Body of pancreas (tissue), 4 donors: ENCODE data around the gene BTBD9. TPM values are rescaled to one million over a fixed set of nuclear protein-coding genes. Genes with fewer than 3 reads are reported as not detected.

ENCODE experiments used
- ATAC-seq: fragments of 150-250 bp; one replicate; pipeline ENCODE4 v1.9.1; 2016
- DNase-seq, 4 donors: peaks; one replicate each; pipeline ENCODE4 v3.0.0-alpha.2; 2019
- H3K27ac ChIP-seq, 4 donors: fragments of 200-600 bp; sonication (generic); 1 replicate in 3 of 4; 2 replicates in 1 of 4; pipeline versions ENCODE4 v1.5.1 to v1.6.1; 2016 to 2019; ENCODE audit warnings: mild to moderate bottlenecking in 1 of 4, mixed read lengths in 1 of 4, moderate library complexity in 1 of 4
- H3K27me3 ChIP-seq, 2 donors: fragments of 200-600 bp; sonication (generic); one replicate each; pipeline ENCODE4 v1.6.0; 2016; ENCODE audit warnings: mild to moderate bottlenecking in 1 of 2
- H3K36me3 ChIP-seq, 2 donors: fragments of 200-600 bp; sonication (generic); replicated peaks in 1 of 2; 2 replicates each; pipeline ENCODE4 v1.5.1; 2016; ENCODE audit warnings: low read depth in 2 of 2; ENCODE audit not compliant: insufficient read depth in 1 of 2
- H3K4me1 ChIP-seq: fragments of 200-600 bp; sonication (generic); one replicate; pipeline ENCODE4 v1.6.0; 2016
- H3K4me3 ChIP-seq, 2 donors: fragments of 200-600 bp; sonication (generic); 1 replicate in 1 of 2; 2 replicates in 1 of 2; pipeline ENCODE4 v1.5.1; 2016 to 2019
- H3K9me3 ChIP-seq, 3 donors: fragments of 200-600 bp; sonication (generic); 1 replicate in 2 of 3; 2 replicates in 1 of 3; pipeline ENCODE4 v1.5.1; 2016
- POLR2A ChIP-seq, 3 donors: fragments of 450-650 bp; IDR thresholded peaks; one replicate each; pipeline ENCODE4 v1.6.1; 2016; ENCODE audit warnings: antibody characterized with exemption in 3 of 3, mild to moderate bottlenecking in 2 of 3
- WGBS, 2 donors: methylation state at CpG; one replicate each; pipeline ENCODE4 v1.1.5; 2017; 5-methylcytosine and 5-hydroxymethylcytosine counted together
- intact Hi-C: fragments of 100-400 bp; cut with DNase I; formaldehyde crosslinking; loops from one replicate; pipeline ENCODE4 v1.15.1; 2023
- total RNA-seq, 2 donors: library from RNA; depleted of rRNA; stranded (reverse); fragments of >200 nt; gene quantifications; one replicate each; pipeline ENCODE4 v1.1.0, GENCODE V29; 2016
- TF ChIP-seq, protein P1 (sequence below), 7 experiments: fragments of 450-650 bp in 4 of 7; fragments of 200-600 bp in 3 of 7; sonication (generic) in 3 of 7; IDR thresholded peaks; one replicate each; pipeline ENCODE4 v1.5.1; 2016 to 2019; ENCODE audit warnings: antibody characterized with exemption in 7 of 7

Gene BTBD9
- total RNA-seq, 2 donors from 2014 or later, result 11.9 to 29.3 TPM

DNA sequence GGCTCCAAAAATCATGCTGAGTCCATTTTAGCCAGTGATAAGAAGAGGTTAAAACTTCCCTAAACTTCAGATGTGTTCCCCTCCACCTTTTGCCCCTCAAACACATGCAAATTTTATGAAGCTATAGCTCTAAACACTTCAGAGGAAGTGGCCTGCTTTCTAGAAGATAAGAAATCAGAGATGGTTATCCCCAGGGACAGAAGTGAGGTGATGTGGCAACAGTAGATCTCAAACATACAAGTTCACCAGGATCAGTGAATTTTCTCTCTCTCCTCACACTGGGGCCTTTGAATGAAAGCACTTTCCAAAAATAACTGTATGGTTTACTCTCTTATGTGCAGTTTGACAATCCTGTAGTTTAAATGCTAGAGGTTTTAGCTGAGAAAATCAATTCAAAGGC, 332.0 kb downstream of the BTBD9 start:
- intact Hi-C loops, result no loop called here
- no peak for ATAC-seq
- H3K27me3 ChIP-seq, result no peaks in the 10 kb centered on the region
- DNase-seq, result no peak
- H3K4me3 ChIP-seq, result no peak overlapping the region
- H3K27ac ChIP-seq, result no peak overlapping the region
- TF ChIP-seq, protein P1, sequence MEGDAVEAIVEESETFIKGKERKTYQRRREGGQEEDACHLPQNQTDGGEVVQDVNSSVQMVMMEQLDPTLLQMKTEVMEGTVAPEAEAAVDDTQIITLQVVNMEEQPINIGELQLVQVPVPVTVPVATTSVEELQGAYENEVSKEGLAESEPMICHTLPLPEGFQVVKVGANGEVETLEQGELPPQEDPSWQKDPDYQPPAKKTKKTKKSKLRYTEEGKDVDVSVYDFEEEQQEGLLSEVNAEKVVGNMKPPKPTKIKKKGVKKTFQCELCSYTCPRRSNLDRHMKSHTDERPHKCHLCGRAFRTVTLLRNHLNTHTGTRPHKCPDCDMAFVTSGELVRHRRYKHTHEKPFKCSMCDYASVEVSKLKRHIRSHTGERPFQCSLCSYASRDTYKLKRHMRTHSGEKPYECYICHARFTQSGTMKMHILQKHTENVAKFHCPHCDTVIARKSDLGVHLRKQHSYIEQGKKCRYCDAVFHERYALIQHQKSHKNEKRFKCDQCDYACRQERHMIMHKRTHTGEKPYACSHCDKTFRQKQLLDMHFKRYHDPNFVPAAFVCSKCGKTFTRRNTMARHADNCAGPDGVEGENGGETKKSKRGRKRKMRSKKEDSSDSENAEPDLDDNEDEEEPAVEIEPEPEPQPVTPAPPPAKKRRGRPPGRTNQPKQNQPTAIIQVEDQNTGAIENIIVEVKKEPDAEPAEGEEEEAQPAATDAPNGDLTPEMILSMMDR (IDR thresholded peaks at IDR 0.05), result no peak
- TF ChIP-seq POLR2A (IDR thresholded peaks at IDR 0.05), result no peak
- H3K4me1 ChIP-seq, result no peaks in the 10 kb centered on the region
- no peaks in the 10 kb centered on the region for H3K36me3 ChIP-seq
- no peaks in the 10 kb centered on the region for H3K9me3 ChIP-seq

DNA sequence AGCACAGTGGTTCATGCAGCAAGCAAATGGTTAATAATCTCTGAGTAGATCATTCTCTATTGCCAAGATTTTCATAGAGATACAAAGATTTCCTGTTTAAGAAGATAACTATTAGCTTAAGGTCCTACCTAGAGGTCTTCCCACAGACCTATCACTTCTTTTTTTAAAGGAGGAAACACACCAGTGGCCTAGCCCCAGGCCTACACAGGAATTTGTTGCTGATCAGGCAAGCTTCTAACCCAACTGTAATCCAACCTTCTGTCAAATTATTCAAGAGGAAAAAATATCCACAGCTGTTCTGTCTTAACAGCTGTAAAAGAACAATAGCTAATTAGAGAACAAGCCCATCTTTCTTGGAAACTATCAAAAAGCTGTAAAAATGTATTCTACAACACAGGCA, 332.8 kb downstream of the BTBD9 start:
- no peak overlapping the region for H3K4me3 ChIP-seq
- no peaks in the 10 kb centered on the region for H3K4me1 ChIP-seq
- no peaks in the 10 kb centered on the region for H3K36me3 ChIP-seq
- no peak overlapping the region for H3K27ac ChIP-seq
- intact Hi-C loops, result no loop called here
- no peak for TF ChIP-seq POLR2A (IDR thresholded peaks at IDR 0.05)
- TF ChIP-seq, protein P1 (IDR thresholded peaks at IDR 0.05), result no peak
- no peak for ATAC-seq
- H3K9me3 ChIP-seq, result no peaks in the 10 kb centered on the region
- DNase-seq, result no peak
- no peaks in the 10 kb centered on the region for H3K27me3 ChIP-seq

DNA sequence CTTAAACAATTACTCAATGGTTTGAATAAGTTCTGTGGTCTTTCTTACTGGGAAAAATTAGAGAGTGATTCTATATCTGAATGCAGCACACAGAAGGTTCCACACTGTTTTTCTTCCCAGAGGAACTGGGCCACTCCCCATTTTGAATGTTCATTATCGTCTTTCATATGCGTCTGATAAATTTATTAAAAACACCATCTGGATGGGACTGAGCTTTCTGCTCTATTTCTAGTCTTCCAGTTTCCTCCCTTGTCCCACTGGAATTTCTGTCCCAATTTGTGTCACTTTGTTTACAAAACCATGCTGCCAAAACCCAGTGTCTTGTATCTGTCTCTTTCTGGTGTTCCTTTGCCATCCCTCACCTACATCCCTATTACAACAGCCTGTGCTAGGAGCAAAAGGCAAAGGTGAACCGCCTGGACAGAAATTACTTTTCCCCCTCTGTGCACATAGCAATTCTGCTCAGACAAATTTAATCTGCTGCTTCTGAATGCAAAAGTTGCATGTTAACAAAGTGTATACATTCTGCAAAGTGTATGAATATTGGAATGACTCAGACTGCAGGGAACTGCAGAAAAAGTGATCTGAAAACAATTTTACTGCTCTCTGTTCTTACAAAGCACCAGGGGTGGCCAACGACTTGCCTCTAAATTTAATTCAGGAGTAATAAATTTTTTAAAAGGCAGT, 333.6 kb downstream of the BTBD9 start:
- Histone ChIP-seq H3K9me3 (no peaks in the 10 kb centered on the region), H3K4me1 (no peaks in the 10 kb centered on the region), H3K27me3 (no peaks in the 10 kb centered on the region), H3K4me3 (no peak overlapping the region), H3K36me3 (no peaks in the 10 kb centered on the region), H3K27ac (no peak overlapping the region)
- DNase-seq (no peak), ATAC-seq (no peak)
- 84% methylated on average over 4 of the region's 4 CpGs for WGBS, 2 donors
- intact Hi-C loops, result no loop called here
- TF ChIP-seq, protein P1 (IDR thresholded peaks at IDR 0.05), result no peak
- TF ChIP-seq POLR2A (IDR thresholded peaks at IDR 0.05), result no peak

DNA sequence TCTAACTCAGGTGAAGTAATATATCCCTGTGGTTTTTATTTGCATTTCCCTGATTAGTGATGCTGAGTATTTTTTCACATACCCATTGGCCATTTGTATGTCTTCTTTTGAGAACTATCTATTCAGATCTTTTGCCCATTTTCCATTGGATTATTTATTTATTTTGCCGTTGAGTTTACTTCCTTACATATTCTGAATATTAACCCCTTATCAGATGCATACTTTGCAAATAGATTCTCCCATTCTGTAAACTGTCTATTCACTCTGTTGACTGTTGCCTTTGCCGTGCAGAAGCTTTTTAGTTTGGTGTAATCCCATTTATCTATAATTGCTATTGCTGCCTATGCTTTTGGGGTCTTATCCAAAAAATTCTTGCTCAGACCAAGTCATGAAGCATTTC, 336.9 kb downstream of the BTBD9 start:
- no peaks in the 10 kb centered on the region for H3K27me3 ChIP-seq
- H3K36me3 ChIP-seq, result no peaks in the 10 kb centered on the region
- intact Hi-C loops, result no loop called here
- no peak overlapping the region for H3K27ac ChIP-seq
- H3K9me3 ChIP-seq, result no peaks in the 10 kb centered on the region
- TF ChIP-seq POLR2A (IDR thresholded peaks at IDR 0.05), result no peak
- TF ChIP-seq, protein P1 (IDR thresholded peaks at IDR 0.05), result no peak
- WGBS, 2 donors, result 62 to 74% methylated on average over 2 of the region's 2 CpGs
- DNase-seq (no peak), ATAC-seq (no peak)
- H3K4me1 ChIP-seq, result no peaks in the 10 kb centered on the region
- no peak overlapping the region for H3K4me3 ChIP-seq

DNA sequence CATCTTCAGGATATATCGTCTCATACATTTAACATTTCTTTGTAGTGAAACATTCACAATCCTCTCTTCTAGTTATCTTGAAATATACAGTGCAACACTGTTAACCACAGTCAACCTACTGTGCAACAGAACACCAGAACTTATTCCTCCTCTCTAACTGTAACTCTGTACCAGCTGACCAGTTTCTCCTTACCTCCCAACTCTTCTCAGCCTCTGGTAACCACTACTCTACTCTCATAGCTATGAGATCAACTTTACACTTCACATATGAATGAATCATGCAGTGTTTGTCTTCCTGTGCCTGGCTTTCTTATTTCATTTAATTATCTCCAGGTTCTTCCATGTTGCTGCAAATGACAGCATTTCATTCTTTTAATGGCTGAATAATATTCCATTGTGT, 337.6 kb downstream of the BTBD9 start:
- Histone ChIP-seq H3K4me3 (no peak overlapping the region), H3K27ac (no peak overlapping the region), H3K27me3 (no peaks in the 10 kb centered on the region), H3K9me3 (no peaks in the 10 kb centered on the region), H3K4me1 (no peaks in the 10 kb centered on the region), H3K36me3 (no peaks in the 10 kb centered on the region)
- 96 to 97% methylated on average over 1 of the region's 1 CpG for WGBS, 2 donors
- intact Hi-C loops, result no loop called here
- TF ChIP-seq POLR2A (IDR thresholded peaks at IDR 0.05), result no peak
- TF ChIP-seq, protein P1 (IDR thresholded peaks at IDR 0.05), result no peak
- DNase-seq (no peak), ATAC-seq (no peak)
